Mucosa of rectum (tissue), 2 donors: ENCODE results near the gene ADGRL1.

Experiments used
- H3K27ac ChIP-seq, 2 donors: one replicate each; pipeline ENCODE4 v1.7.0; 2013; ENCODE audit warnings: inconsistent platforms in 2 of 2, low read depth in 2 of 2, low read length in 2 of 2
- H3K27me3 ChIP-seq, 2 donors: one replicate each; pipeline ENCODE4 v1.7.0; 2013; ENCODE audit warnings: low read length in 2 of 2; ENCODE audit not compliant: control insufficient read depth in 2 of 2, insufficient read depth in 2 of 2
- H3K36me3 ChIP-seq, 2 donors: one replicate each; pipeline ENCODE4 v1.7.0; 2013; ENCODE audit warnings: low read length in 2 of 2; ENCODE audit not compliant: control insufficient read depth in 2 of 2, insufficient read depth in 2 of 2
- H3K4me1 ChIP-seq, 2 donors: one replicate each; pipeline ENCODE4 v1.7.0; 2013; ENCODE audit warnings: low read length in 2 of 2, mild to moderate bottlenecking in 1 of 2; ENCODE audit not compliant: control insufficient read depth in 2 of 2, insufficient read depth in 2 of 2
- H3K4me3 ChIP-seq, 2 donors: one replicate each; pipeline ENCODE4 v1.7.0; 2013; ENCODE audit warnings: low read length in 2 of 2
- H3K9ac ChIP-seq, 2 donors: one replicate each; pipeline ENCODE4 v1.7.0; 2013; ENCODE audit warnings: low read length in 2 of 2, low read depth in 1 of 2, mild to moderate bottlenecking in 1 of 2
- H3K9me3 ChIP-seq, 2 donors: one replicate each; pipeline ENCODE4 v1.7.0; 2013; ENCODE audit warnings: low read length in 2 of 2; ENCODE audit not compliant: control insufficient read depth in 2 of 2
- donor health status: healthy.
- donor health status: Normal muscosa, but diverticular disease.

ADGRL1 gene

GRCh38 chr19:14142262-14143190 is 63.4 kb downstream of the ADGRL1 start:
- Histone ChIP-seq H3K27me3 (no peaks in the 10 kb centered on the region), H3K9me3 (no peaks in the 10 kb centered on the region), H3K9ac (no peak overlapping the region), H3K4me1 (peaks cover 0 to 2% of the 10 kb centered on the region in 2 donors), H3K27ac (no peak overlapping the region), H3K4me3 (no peak overlapping the region), H3K36me3 (no peaks in the 10 kb centered on the region)

GRCh38 chr19:14141041-14141440 is 64.9 kb downstream of the ADGRL1 start:
- H3K9ac ChIP-seq = no peak overlapping the region
- no peaks in the 10 kb centered on the region for H3K9me3 ChIP-seq
- no peaks in the 10 kb centered on the region for H3K27me3 ChIP-seq
- no peak overlapping the region for H3K27ac ChIP-seq
- no peak overlapping the region for H3K4me3 ChIP-seq
- H3K4me1 ChIP-seq = peaks cover 0 to 3% of the 10 kb centered on the region in 2 donors
- H3K36me3 ChIP-seq = no peaks in the 10 kb centered on the region

GRCh38 chr19:14139944-14140343 is 66.0 kb downstream of the ADGRL1 start:
- H3K4me1 ChIP-seq = peaks cover 0 to 10% of the 10 kb centered on the region in 2 donors
- H3K4me3 ChIP-seq = no peak overlapping the region
- no peak overlapping the region for H3K9ac ChIP-seq
- no peaks in the 10 kb centered on the region for H3K27me3 ChIP-seq
- H3K36me3 ChIP-seq = no peaks in the 10 kb centered on the region
- H3K9me3 ChIP-seq = no peaks in the 10 kb centered on the region
- no peak overlapping the region for H3K27ac ChIP-seq

GRCh38 chr19:14138576-14139265 is 67.2 kb downstream of the ADGRL1 start:
- no peaks in the 10 kb centered on the region for H3K27me3 ChIP-seq
- H3K4me3 ChIP-seq = no peak overlapping the region
- H3K9ac ChIP-seq = no peak overlapping the region
- H3K27ac ChIP-seq = no peak overlapping the region
- H3K36me3 ChIP-seq = no peaks in the 10 kb centered on the region
- H3K4me1 ChIP-seq = peaks cover 0 to 10% of the 10 kb centered on the region in 2 donors
- H3K9me3 ChIP-seq = no peaks in the 10 kb centered on the region

- Histone ChIP-seq H3K27me3 (no peaks in the 10 kb centered on the region), H3K4me3 (peak within 1 kb of the TSS; percentile 81 to 84), H3K36me3 (no peaks in the 10 kb centered on the region), H3K27ac (peak within 1 kb of the TSS; percentile 94 to 97), H3K4me1 (peaks cover 0 to 10% of the 10 kb centered on the region in 2 donors), H3K9ac (peak within 1 kb of the TSS; percentile 79 to 83), H3K9me3 (no peaks in the 10 kb centered on the region)
These were observed 69.3 kb downstream of the ADGRL1 start, which contains the start of gene ASF1B for GRCh38 chr19:14136509-14137281. ASF1B (minus strand) TSS chr19:14136589; CDS start chr19:14136456, 133 bp downstream.

- Histone ChIP-seq H3K27me3 (no peaks in the 10 kb centered on the region), H3K9me3 (no peaks in the 10 kb centered on the region), H3K27ac (peak overlapping the region; percentile 48 to 58), H3K4me1 (peaks cover 0 to 10% of the 10 kb centered on the region in 2 donors), H3K4me3 (peak overlapping the region; percentile 75 to 81), H3K9ac (peak overlapping the region in 1 of 2 donors; percentile 67), H3K36me3 (no peaks in the 10 kb centered on the region)
These were observed 69.9 kb downstream of the ADGRL1 start for GRCh38 chr19:14135985-14136508.

GRCh38 chr19:14135355-14135754 is 70.6 kb downstream of the ADGRL1 start:
- peak overlapping the region in 1 of 2 donors; percentile 52 for H3K9ac ChIP-seq
- no peaks in the 10 kb centered on the region for H3K36me3 ChIP-seq
- no peak overlapping the region for H3K27ac ChIP-seq
- no peaks in the 10 kb centered on the region for H3K27me3 ChIP-seq
- peaks cover 0 to 10% of the 10 kb centered on the region in 2 donors for H3K4me1 ChIP-seq
- H3K4me3 ChIP-seq = peak overlapping the region; percentile 1 to 75
- H3K9me3 ChIP-seq = no peaks in the 10 kb centered on the region

GRCh38 chr19:14127929-14128509 is 78.0 kb downstream of the ADGRL1 start:
- Histone ChIP-seq H3K27me3 (no peaks in the 10 kb centered on the region), H3K9ac (no peak overlapping the region), H3K4me3 (no peak overlapping the region), H3K9me3 (no peaks in the 10 kb centered on the region), H3K4me1 (peaks cover 0 to 2% of the 10 kb centered on the region in 2 donors), H3K36me3 (peaks cover 0 to 7% of the 10 kb centered on the region in 2 donors), H3K27ac (no peak overlapping the region)

GRCh38 chr19:14127176-14127575 is 78.8 kb downstream of the ADGRL1 start:
- Histone ChIP-seq H3K27me3 (no peaks in the 10 kb centered on the region), H3K4me1 (peaks cover 0 to 2% of the 10 kb centered on the region in 2 donors), H3K27ac (no peak overlapping the region), H3K9me3 (no peaks in the 10 kb centered on the region), H3K9ac (no peak overlapping the region), H3K36me3 (peaks cover 0 to 7% of the 10 kb centered on the region in 2 donors), H3K4me3 (no peak overlapping the region)
